Glomerular endothelial cell (primary cell): Measurements from ENCODE around the gene POFUT1. TPM values are rescaled to one million over a fixed set of nuclear protein-coding genes. Genes with fewer than 3 reads are reported as not detected.
A peak's percentile ranks its signal among the peaks of the same experiment; 100 is the strongest.

Experiments used
- DNase-seq: peaks from one replicate; pipeline ENCODE4 v3.0.0-alpha.2; 2011; ENCODE audit warnings: low read depth, low spot score; ENCODE audit errors: extremely low read depth
- total RNA-seq: library from RNA; depleted of rRNA; stranded (reverse); fragments of >200 nt; gene quantifications from 2 replicates; pipeline ENCODE4 v1.2.3, GENCODE V29; 2015

POFUT1 gene
- total RNA-seq, 1 donor from 2014 or later: 48.1 TPM

- no peak for DNase-seq
Observed at GRCh38 chr20:32205843-32206759, 1.6 kb upstream of the POFUT1 start.

GRCh38 chr20:32206760-32207625, 687 bp upstream of the POFUT1 start:
- no peak for DNase-seq

- DNase-seq: no peak
Observed at GRCh38 chr20:32208499-32209154, 947 bp downstream of the POFUT1 start.

GRCh38 chr20:32209850-32210605, 2.3 kb downstream of the POFUT1 start:
- DNase-seq: no peak

- DNase-seq: no peak
Observed at GRCh38 chr20:32213870-32214269, 6.2 kb downstream of the POFUT1 start.

GRCh38 chr20:32215147-32215546, 7.5 kb downstream of the POFUT1 start:
- DNase-seq: no peak

- DNase-seq: no peak
Observed at GRCh38 chr20:32215729-32216128, 8.0 kb downstream of the POFUT1 start.

- peak; percentile 12 for DNase-seq
Observed at GRCh38 chr20:32216179-32217142, 8.8 kb downstream of the POFUT1 start.

- DNase-seq: no peak
Observed at GRCh38 chr20:32218156-32218900, 10.6 kb downstream of the POFUT1 start.

- no peak for DNase-seq
Observed at GRCh38 chr20:32224463-32224862, 16.8 kb downstream of the POFUT1 start.

- no peak for DNase-seq
Observed at GRCh38 chr20:32226391-32226790, 18.7 kb downstream of the POFUT1 start.

GRCh38 chr20:32227306-32227705, 19.6 kb downstream of the POFUT1 start:
- no peak for DNase-seq

GRCh38 chr20:32227744-32228688, 20.3 kb downstream of the POFUT1 start:
- DNase-seq: no peak

- no peak for DNase-seq
Observed at GRCh38 chr20:32229251-32229747, 21.6 kb downstream of the POFUT1 start.

GRCh38 chr20:32230707-32231106, 23.0 kb downstream of the POFUT1 start:
- no peak for DNase-seq

GRCh38 chr20:32231245-32231644, 23.6 kb downstream of the POFUT1 start:
- no peak for DNase-seq

- no peak for DNase-seq
Observed at GRCh38 chr20:32231847-32232246, 24.2 kb downstream of the POFUT1 start.
